ENCODE results near the gene SAP25.
"Not testable (repeated sequence)": the region's sequence is repeated elsewhere in the genome, so short reads cannot be mapped to it uniquely, and the experiment has no call there.

The SAP25 gene

GRCh38 chr7:100556541-100556940 lies 17.2 kb downstream of the SAP25 start:
- no peak for DNase-seq

- DNase-seq = no peak
Observed at GRCh38 chr7:100555701-100556100, 18.0 kb downstream of the SAP25 start.

- DNase-seq = no peak
Observed at GRCh38 chr7:100553032-100553431, 20.7 kb downstream of the SAP25 start.

- no peak for DNase-seq
Observed at GRCh38 chr7:100552532-100552931, 21.2 kb downstream of the SAP25 start.

GRCh38 chr7:100548446-100548845 lies 25.3 kb downstream of the SAP25 start:
- DNase-seq = not testable (repeated sequence)

- DNase-seq = no peak
Observed at GRCh38 chr7:100547872-100548271, 25.8 kb downstream of the SAP25 start.

GRCh38 chr7:100546926-100547800 lies 26.5 kb downstream of the SAP25 start:
- no peak for DNase-seq

- DNase-seq = peak; percentile 70
Observed at GRCh38 chr7:100546129-100546925, 27.4 kb downstream of the SAP25 start.

- DNase-seq = no peak
Observed at GRCh38 chr7:100545360-100546128, 28.2 kb downstream of the SAP25 start.

- DNase-seq = no peak
Observed at GRCh38 chr7:100544967-100545359, 28.7 kb downstream of the SAP25 start.

GRCh38 chr7:100544386-100544785 lies 29.3 kb downstream of the SAP25 start:
- no peak for DNase-seq

- DNase-seq = no peak
Observed at GRCh38 chr7:100543586-100543985, 30.1 kb downstream of the SAP25 start.

GRCh38 chr7:100541309-100541708 lies 32.4 kb downstream of the SAP25 start:
- not testable (repeated sequence) for DNase-seq

- DNase-seq = no peak
Observed at GRCh38 chr7:100540073-100540723, 33.5 kb downstream of the SAP25 start.

- no peak for DNase-seq
Observed at GRCh38 chr7:100539436-100540006, 34.2 kb downstream of the SAP25 start.

- peak; percentile 100 for DNase-seq
Observed at GRCh38 chr7:100538654-100539435, 34.9 kb downstream of the SAP25 start, which contains the start of gene AGFG2. Gene AGFG2 (plus strand): TSS chr7:100539203. CDS start chr7:100539347, 144 bp downstream.

- DNase-seq = no peak
Observed at GRCh38 chr7:100538348-100538653, 35.4 kb downstream of the SAP25 start.

GRCh38 chr7:100536695-100537094 lies 37.0 kb downstream of the SAP25 start:
- DNase-seq = not testable (repeated sequence)

- not testable (repeated sequence) for DNase-seq
Observed at GRCh38 chr7:100535982-100536381, 37.7 kb downstream of the SAP25 start.

- no peak for DNase-seq
Observed at GRCh38 chr7:100532165-100533022, 41.3 kb downstream of the SAP25 start.
